H9 (cell line): Measurements from ENCODE around the gene POU6F2. TPM values are rescaled to one million over a fixed set of nuclear protein-coding genes. Genes with fewer than 3 reads are reported as not detected.

Experiments
- DNase-seq: peaks from one replicate; pipeline ENCODE4 v3.0.0-alpha.2; 2017
- H2AFZ ChIP-seq: one replicate; pipeline ENCODE4 v1.6.1; 2013; ENCODE audit warnings: mild to moderate bottlenecking, low read length, control low read depth, moderate library complexity
- H2AK5ac ChIP-seq: 2 replicates; pipeline ENCODE4 v1.6.1; 2013; ENCODE audit warnings: low read length, control low read depth, mixed read lengths; ENCODE audit not compliant: insufficient read length
- H2BK120ac ChIP-seq: one replicate; pipeline ENCODE4 v1.6.1; 2013; ENCODE audit warnings: low read depth, mild to moderate bottlenecking, low read length, control low read depth, inconsistent platforms; ENCODE audit not compliant: poor library complexity, severe bottlenecking
- H2BK12ac ChIP-seq: 2 replicates; pipeline ENCODE4 v1.6.1; 2013; ENCODE audit warnings: low read length, control low read depth, mixed read lengths, low read depth; ENCODE audit not compliant: insufficient read length
- H2BK15ac ChIP-seq: 2 replicates; pipeline ENCODE4 v1.6.1; 2013; ENCODE audit warnings: low read depth, low read length, control low read depth
- H2BK20ac ChIP-seq: one replicate; pipeline ENCODE4 v1.6.1; 2013; ENCODE audit warnings: low read depth, mild to moderate bottlenecking, low read length, control low read depth, inconsistent platforms; ENCODE audit not compliant: poor library complexity, severe bottlenecking
- H2BK5ac ChIP-seq: 2 replicates; pipeline ENCODE4 v1.6.1; 2013; ENCODE audit warnings: low read length, control low read depth, mixed read lengths; ENCODE audit not compliant: insufficient read length
- H3K14ac ChIP-seq: 2 replicates; pipeline ENCODE4 v1.6.1; 2013; ENCODE audit warnings: low read length, control low read depth; ENCODE audit not compliant: insufficient read depth
- H3K18ac ChIP-seq: 2 replicates; pipeline ENCODE4 v1.6.1; 2013; ENCODE audit warnings: low read depth, mild to moderate bottlenecking, mixed read lengths, low read length, control low read depth; ENCODE audit not compliant: insufficient read length
- H3K23ac ChIP-seq: 2 replicates; pipeline ENCODE4 v1.6.1; 2013; ENCODE audit warnings: low read length, control low read depth, mixed read lengths, low read depth; ENCODE audit not compliant: insufficient read length
- H3K23me2 ChIP-seq: 2 replicates; pipeline ENCODE4 v1.6.1; 2013; ENCODE audit warnings: low read depth, mild to moderate bottlenecking, mixed read lengths, low read length, control low read depth; ENCODE audit not compliant: insufficient read length, poor library complexity, severe bottlenecking
- H3K27ac ChIP-seq: 2 replicates; pipeline ENCODE4 v1.5.1; 2013; ENCODE audit warnings: low read length, control low read depth, mixed read lengths, low read depth; ENCODE audit not compliant: insufficient read length
- H3K27me3 ChIP-seq: 2 replicates; pipeline ENCODE4 v1.6.1; 2013; ENCODE audit warnings: low read length, control low read depth, inconsistent platforms; ENCODE audit not compliant: insufficient read depth
- H3K4ac ChIP-seq: 2 replicates; pipeline ENCODE4 v1.6.1; 2013; ENCODE audit warnings: low read depth, mild to moderate bottlenecking, control low read depth, inconsistent platforms, low read length, moderate library complexity
- H3K4me1 ChIP-seq: 2 replicates; pipeline ENCODE4 v1.6.1; 2013; ENCODE audit warnings: low read length, control low read depth, inconsistent platforms; ENCODE audit not compliant: insufficient read depth
- H3K4me2 ChIP-seq: 2 replicates; pipeline ENCODE4 v1.6.1; 2013; ENCODE audit warnings: low read length, control low read depth, mixed read lengths; ENCODE audit not compliant: insufficient read length, insufficient read depth
- H3K56ac ChIP-seq: 2 replicates; pipeline ENCODE4 v1.6.1; 2013; ENCODE audit warnings: low read depth, mild to moderate bottlenecking, mixed read lengths, low read length, control low read depth; ENCODE audit not compliant: insufficient read length
- H3K79me1 ChIP-seq: 2 replicates; pipeline ENCODE4 v1.6.1; 2013; ENCODE audit warnings: low read depth, mild to moderate bottlenecking, moderate library complexity, low read length, control low read depth, inconsistent platforms; ENCODE audit not compliant: insufficient read depth, poor library complexity, severe bottlenecking
- H3K79me2 ChIP-seq: 2 replicates; pipeline ENCODE4 v1.6.1; 2013; ENCODE audit warnings: low read length, control low read depth, inconsistent platforms; ENCODE audit not compliant: insufficient read depth
- H3K9ac ChIP-seq: 2 replicates; pipeline ENCODE4 v1.6.1; 2013; ENCODE audit warnings: low read length, control low read depth, mixed read lengths; ENCODE audit not compliant: insufficient read length; ENCODE audit errors: extremely low read depth
- H3K9me3 ChIP-seq: one replicate; pipeline ENCODE4 v1.6.1; 2013; ENCODE audit warnings: low read depth, low read length, inconsistent platforms; ENCODE audit not compliant: control insufficient read depth
- H3T11ph ChIP-seq: one replicate; pipeline ENCODE4 v1.6.1; 2013; ENCODE audit warnings: mild to moderate bottlenecking, low read length, control low read depth, inconsistent platforms
- H4K20me1 ChIP-seq: one replicate; pipeline ENCODE4 v1.6.1; 2013; ENCODE audit not compliant: control insufficient read depth, insufficient read length, insufficient read depth
- H4K5ac ChIP-seq: 2 replicates; pipeline ENCODE4 v1.6.1; 2013; ENCODE audit warnings: low read depth, mild to moderate bottlenecking, mixed read lengths, low read length, control low read depth; ENCODE audit not compliant: insufficient read length
- H4K8ac ChIP-seq: replicated peaks from 2 replicates; pipeline ENCODE4 v1.6.1; 2013; ENCODE audit warnings: low read length, control low read depth, mixed read lengths, low read depth; ENCODE audit not compliant: insufficient read length
- H4K91ac ChIP-seq: 2 replicates; pipeline ENCODE4 v1.6.1; 2013; ENCODE audit warnings: low read depth, mild to moderate bottlenecking, moderate library complexity, mixed read lengths, low read length, control low read depth; ENCODE audit not compliant: insufficient read length
- H3K27ac Mint-ChIP-seq, 3 experiments: 2 replicates in 2 of 3; 3 replicates in 1 of 3; pipeline ENCODE4 v1.8.0; 2020 to 2021; ENCODE audit warnings: mixed read lengths in 3 of 3, mild to moderate bottlenecking in 1 of 3, moderate library complexity in 1 of 3
- H3K27me3 Mint-ChIP-seq: 2 replicates; pipeline ENCODE4 v1.8.0; 2021; ENCODE audit warnings: low read depth, mild to moderate bottlenecking, moderate library complexity, mixed read lengths
- H3K36me3 Mint-ChIP-seq, 3 experiments: 2 replicates in 2 of 3; 3 replicates in 1 of 3; pipeline ENCODE4 v1.8.0; 2020 to 2021; ENCODE audit warnings: low read depth in 3 of 3, mixed read lengths in 3 of 3; ENCODE audit not compliant: insufficient read depth in 1 of 3
- H3K4me1 Mint-ChIP-seq, 2 experiments: 2 replicates each; pipeline ENCODE4 v1.8.0; 2020; ENCODE audit warnings: mixed read lengths in 2 of 2
- H3K4me3 Mint-ChIP-seq, 2 experiments: 2 replicates in 1 of 2; 3 replicates in 1 of 2; pipeline ENCODE4 v1.8.0; 2020 to 2021; ENCODE audit warnings: mild to moderate bottlenecking in 2 of 2, mixed read lengths in 2 of 2, moderate library complexity in 1 of 2
- H3K9me3 Mint-ChIP-seq, 2 experiments: 2 replicates in 1 of 2; 3 replicates in 1 of 2; pipeline ENCODE4 v1.8.0; 2020; ENCODE audit warnings: mild to moderate bottlenecking in 2 of 2, mixed read lengths in 2 of 2, moderate library complexity in 1 of 2
- WGBS: extraction: QIAGEN DNeasy Blood & Tissue Kit; methylation state at CpG from one replicate; pipeline ENCODE4 v1.1.7; 2013; ENCODE audit warnings: missing lambda C conversion rate, low lambda C conversion rate, mixed read lengths; ENCODE audit not compliant: insufficient read length; ENCODE audit errors: extremely low coverage; 5-methylcytosine and 5-hydroxymethylcytosine counted together
- total RNA-seq: library from RNA; stranded (reverse); gene quantifications from 2 replicates; pipeline ENCODE4 v1.2.1, GENCODE V29; 2021
- TF ChIP-seq, protein P1 (sequence below): fragments of 200-600 bp; sonication (generic); conservative IDR thresholded peaks from 3 replicates; pipeline ENCODE4 v1.8.0; 2021; ENCODE audit warnings: antibody characterized with exemption, mild to moderate bottlenecking

POU6F2 gene
- total RNA-seq, 1 experiment from 2014 or later, result 1.9 TPM

DNA sequence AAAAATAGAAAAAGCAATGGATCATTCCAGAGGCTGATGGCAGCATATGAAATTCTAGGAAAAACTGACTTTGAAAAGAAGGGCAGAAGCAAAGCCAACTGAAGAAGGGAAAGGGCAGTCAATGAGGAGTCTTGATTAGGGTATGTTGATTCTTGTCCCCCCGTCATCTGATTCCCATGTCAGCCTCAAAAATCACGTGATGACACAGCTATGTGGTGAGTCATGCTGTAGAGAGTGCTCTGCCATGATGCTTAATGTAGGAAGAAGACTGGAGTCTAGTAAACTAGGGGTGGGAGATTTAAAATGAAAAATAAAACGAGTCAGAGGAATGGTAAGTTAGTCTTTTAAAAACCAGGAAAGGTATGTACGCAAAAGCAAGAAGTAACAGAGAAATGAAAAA lies 3.9 kb upstream of the POU6F2 start:
- Histone ChIP-seq H3K56ac (no peak overlapping the region), H3K9ac (no peak overlapping the region)

More for the DNA sequence above, 3.9 kb upstream of the POU6F2 start:
- no CpG with 5 or more reads among the region's 4 CpGs for WGBS
- H3K79me1 ChIP-seq, result no peaks in the 10 kb centered on the region
- H4K8ac ChIP-seq, result no peak overlapping the region
- Mint-ChIP-seq H3K27ac (no peak overlapping the region; a peak in 1 of 7 replicates), H3K36me3 (no peaks in the 10 kb centered on the region; a peak in 1 of 7 replicates), H3K4me3 (no peak overlapping the region), H3K4me1 (peaks cover 9 to 20% of the 10 kb centered on the region in 2 experiments), H3K9me3 (no peaks in the 10 kb centered on the region), H3K27me3 (peaks cover 25% of the 10 kb centered on the region)
- no peak overlapping the region for H2BK20ac ChIP-seq
- no peak overlapping the region for H2BK15ac ChIP-seq
- no peak overlapping the region for H3K27ac ChIP-seq
- H2BK5ac ChIP-seq, result no peak overlapping the region
- no peak for DNase-seq
- peaks cover 7% of the 10 kb centered on the region for H3K23me2 ChIP-seq
- TF ChIP-seq, protein P1, sequence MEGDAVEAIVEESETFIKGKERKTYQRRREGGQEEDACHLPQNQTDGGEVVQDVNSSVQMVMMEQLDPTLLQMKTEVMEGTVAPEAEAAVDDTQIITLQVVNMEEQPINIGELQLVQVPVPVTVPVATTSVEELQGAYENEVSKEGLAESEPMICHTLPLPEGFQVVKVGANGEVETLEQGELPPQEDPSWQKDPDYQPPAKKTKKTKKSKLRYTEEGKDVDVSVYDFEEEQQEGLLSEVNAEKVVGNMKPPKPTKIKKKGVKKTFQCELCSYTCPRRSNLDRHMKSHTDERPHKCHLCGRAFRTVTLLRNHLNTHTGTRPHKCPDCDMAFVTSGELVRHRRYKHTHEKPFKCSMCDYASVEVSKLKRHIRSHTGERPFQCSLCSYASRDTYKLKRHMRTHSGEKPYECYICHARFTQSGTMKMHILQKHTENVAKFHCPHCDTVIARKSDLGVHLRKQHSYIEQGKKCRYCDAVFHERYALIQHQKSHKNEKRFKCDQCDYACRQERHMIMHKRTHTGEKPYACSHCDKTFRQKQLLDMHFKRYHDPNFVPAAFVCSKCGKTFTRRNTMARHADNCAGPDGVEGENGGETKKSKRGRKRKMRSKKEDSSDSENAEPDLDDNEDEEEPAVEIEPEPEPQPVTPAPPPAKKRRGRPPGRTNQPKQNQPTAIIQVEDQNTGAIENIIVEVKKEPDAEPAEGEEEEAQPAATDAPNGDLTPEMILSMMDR, result no peak
- peaks cover 2% of the 10 kb centered on the region for H4K20me1 ChIP-seq
- H2AK5ac ChIP-seq, result no peak overlapping the region
- H3K18ac ChIP-seq, result no peak overlapping the region
- H2AFZ ChIP-seq, result no peak overlapping the region
- no peaks in the 10 kb centered on the region for H3K9me3 ChIP-seq
- no peaks in the 10 kb centered on the region for H3K27me3 ChIP-seq
- H3K14ac ChIP-seq, result no peak overlapping the region
- H4K91ac ChIP-seq, result no peak overlapping the region
- H3K4me2 ChIP-seq, result no peak overlapping the region
- no peak overlapping the region for H4K5ac ChIP-seq
- no peak overlapping the region for H3T11ph ChIP-seq
- H3K79me2 ChIP-seq, result no peaks in the 10 kb centered on the region
- no peak overlapping the region for H3K23ac ChIP-seq
- H3K4ac ChIP-seq, result no peak overlapping the region
- H2BK12ac ChIP-seq, result no peak overlapping the region
- no peak overlapping the region for H2BK120ac ChIP-seq
- peaks cover 2% of the 10 kb centered on the region; the same call in 1 of the 2 replicates for H3K4me1 ChIP-seq
